GM23248 (cell line): Measurements from ENCODE around the gene ZFAND3. TPM values are rescaled to one million over a fixed set of nuclear protein-coding genes. Genes with fewer than 3 reads are reported as not detected.
"Not testable (repeated sequence)": the region's sequence is repeated elsewhere in the genome, so short reads cannot be mapped to it uniquely, and the experiment has no call there.

Source experiments
- DNase-seq: peaks from one replicate; pipeline ENCODE4 v3.0.0-alpha.2; 2015
- H2AFZ ChIP-seq: fragments of 200-600 bp; sonication (generic); 2 replicates; pipeline ENCODE4 v1.6.1; 2016; ENCODE audit warnings: antibody characterized with exemption
- H3F3A ChIP-seq: fragments of 200-600 bp; sonication (generic); 2 replicates; pipeline ENCODE4 v1.6.1; 2016; ENCODE audit warnings: mild to moderate bottlenecking, antibody characterized with exemption, mixed run types; ENCODE audit not compliant: insufficient read depth
- H3K27ac ChIP-seq: fragments of 200-600 bp; sonication (generic); 2 replicates; pipeline ENCODE4 v1.5.1; 2016; ENCODE audit warnings: mild to moderate bottlenecking
- H3K27me3 ChIP-seq: fragments of 200-600 bp; sonication (generic); replicated peaks from 2 replicates; pipeline ENCODE4 v1.6.1; 2016; ENCODE audit warnings: mild to moderate bottlenecking; ENCODE audit not compliant: insufficient read depth
- H3K36me3 ChIP-seq: fragments of 200-600 bp; sonication (generic); 2 replicates; pipeline ENCODE4 v1.6.1; 2016; ENCODE audit warnings: low read depth, mild to moderate bottlenecking
- H3K4me1 ChIP-seq: fragments of 200-600 bp; sonication (generic); 2 replicates; pipeline ENCODE4 v1.6.1; 2016; ENCODE audit warnings: mild to moderate bottlenecking; ENCODE audit not compliant: insufficient read depth
- H3K4me2 ChIP-seq: fragments of 200-600 bp; sonication (generic); one replicate; pipeline ENCODE4 v1.6.1; 2016; ENCODE audit warnings: mild to moderate bottlenecking; ENCODE audit not compliant: unreplicated experiment
- H3K4me3 ChIP-seq: fragments of 200-600 bp; sonication (generic); 2 replicates; pipeline ENCODE4 v1.5.1; 2016; ENCODE audit warnings: mild to moderate bottlenecking
- H3K79me2 ChIP-seq: fragments of 200-600 bp; sonication (generic); 2 replicates; pipeline ENCODE4 v1.6.1; 2016; ENCODE audit warnings: mild to moderate bottlenecking; ENCODE audit not compliant: insufficient read depth
- H3K9ac ChIP-seq: fragments of 200-600 bp; sonication (generic); 2 replicates; pipeline ENCODE4 v1.6.1; 2016; ENCODE audit warnings: mild to moderate bottlenecking
- H3K9me2 ChIP-seq: fragments of 200-600 bp; sonication (generic); 2 replicates; pipeline ENCODE4 v1.6.1; 2016; ENCODE audit warnings: mixed run types, mild to moderate bottlenecking, moderate library complexity; ENCODE audit not compliant: insufficient read depth
- H3K9me3 ChIP-seq: fragments of 200-600 bp; sonication (generic); one replicate; pipeline ENCODE4 v1.6.1; 2017; ENCODE audit warnings: low read depth
- H4K20me1 ChIP-seq: fragments of 200-600 bp; sonication (generic); 2 replicates; pipeline ENCODE4 v1.6.0; 2016; ENCODE audit not compliant: insufficient read depth
- EZH2 ChIP-seq: fragments of 200-600 bp; sonication (generic); IDR thresholded peaks from 2 replicates; pipeline ENCODE4 v1.6.1; 2018; ENCODE audit warnings: antibody characterized with exemption, mild to moderate bottlenecking; ENCODE audit not compliant: insufficient read depth, poor library complexity, severe bottlenecking
- EZH2phosphoT487 ChIP-seq: fragments of 200-600 bp; sonication (generic); IDR thresholded peaks from 2 replicates; pipeline ENCODE4 v1.6.1; 2018; ENCODE audit warnings: antibody characterized with exemption, moderate library complexity, mild to moderate bottlenecking, low read depth; ENCODE audit not compliant: insufficient read depth
- WGBS, 2 experiments: methylation state at CpG; one replicate each; pipeline ENCODE4 v1.1.6; 2015 to 2017; ENCODE audit warnings: low lambda C conversion rate in 2 of 2, low coverage in 1 of 2; ENCODE audit errors: missing lambda C conversion rate in 2 of 2; 5-methylcytosine and 5-hydroxymethylcytosine counted together
- in situ Hi-C: fragments of 300-500 bp; cut with MboI; formaldehyde crosslinking; loops from 2 replicates; pipeline ENCODE4 v1.15.0; 2020
- polyA plus RNA-seq: library from polyadenylated mRNA; unstranded; fragments of >200 nt; fragmentation: Nextera tagmentation; extraction: Ambion mirVana; gene quantifications from 2 replicates; pipeline ENCODE4 v1.2.1, GENCODE V29; 2016
- total RNA-seq: library from RNA; depleted of rRNA; stranded (reverse); fragments of >200 nt; shearing (Covaris generic); gene quantifications from 2 replicates; pipeline ENCODE4 v1.2.3, GENCODE V29; 2014

ZFAND3 gene
- total and polyA plus RNA-seq, 2 experiments from 2014 or later = 27.5 to 40.0 TPM

DNA sequence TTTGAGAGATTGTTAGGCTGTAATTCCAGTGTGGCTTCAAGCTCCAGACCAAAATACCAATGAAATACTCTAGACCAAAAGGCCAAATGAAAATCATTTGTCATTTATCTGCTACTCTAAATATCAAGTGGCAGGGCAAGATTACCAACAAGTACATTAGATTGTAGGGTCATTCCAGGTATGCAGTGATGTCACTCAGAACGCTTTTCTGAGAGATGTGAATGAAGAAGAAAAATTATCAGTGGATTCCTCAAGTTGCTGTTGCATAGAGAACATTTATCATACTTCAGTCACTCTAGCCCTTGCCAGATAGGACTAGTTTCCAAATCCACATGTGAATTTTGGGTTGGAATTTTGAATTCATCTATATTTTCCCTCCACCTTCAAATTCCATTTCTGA is 65.0 kb downstream of the ZFAND3 start:
- Histone ChIP-seq H3K9me3 (no peaks in the 10 kb centered on the region), H3K27ac (no peak overlapping the region), H3K9ac (no peak overlapping the region), H3K4me1 (peaks cover 24% of the 10 kb centered on the region), H4K20me1 (peaks cover 39% of the 10 kb centered on the region), H2AFZ (no peak overlapping the region), H3K4me2 (no peak overlapping the region), H3K79me2 (peaks cover 100% of the 10 kb centered on the region), H3F3A (peaks cover 15% of the 10 kb centered on the region), H3K9me2 (no peaks in the 10 kb centered on the region), H3K27me3 (no peaks in the 10 kb centered on the region), H3K4me3 (no peak overlapping the region), H3K36me3 (no peaks in the 10 kb centered on the region)
- in situ Hi-C loops = no loop called here
- 100% methylated on average over 1 of the region's 1 CpG for WGBS, 2 experiments
- DNase-seq = no peak
- TF ChIP-seq EZH2phosphoT487 = no peak
- TF ChIP-seq EZH2 = no peak

DNA sequence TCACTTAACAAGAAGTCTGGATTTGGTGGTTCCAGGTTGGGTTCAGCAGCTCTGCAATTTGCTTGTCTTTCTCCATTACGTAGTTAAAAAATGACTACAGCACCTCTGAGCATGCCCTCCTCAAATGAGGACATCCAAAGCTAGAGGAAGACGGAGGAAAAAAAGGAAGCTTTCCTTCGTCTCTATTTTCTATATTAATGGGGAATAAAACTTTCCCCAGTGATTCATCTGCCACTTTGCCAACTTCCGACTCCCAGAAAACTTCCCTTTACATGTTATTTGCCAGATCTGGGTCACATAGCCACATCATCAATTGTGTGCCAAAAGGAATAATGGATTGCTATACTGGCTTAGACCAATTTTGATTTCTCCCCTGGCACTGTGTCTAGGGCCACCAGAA is 69.5 kb downstream of the ZFAND3 start:
- Histone ChIP-seq H3K4me1 (peaks cover 21% of the 10 kb centered on the region), H3K4me3 (no peak overlapping the region), H2AFZ (no peak overlapping the region), H3K9me2 (no peaks in the 10 kb centered on the region), H3K27me3 (no peaks in the 10 kb centered on the region), H3K27ac (peak overlapping the region; percentile 32; the same call in 1 of the 2 replicates), H3K4me2 (peak overlapping the region; percentile 54), H3K9me3 (no peaks in the 10 kb centered on the region), H3K36me3 (no peaks in the 10 kb centered on the region; the same call in 1 of the 2 replicates), H3F3A (0 out of 2 replicates have a peak, but pooled peaks cover 8% of the 10 kb centered on the region), H3K79me2 (peaks cover 100% of the 10 kb centered on the region), H3K9ac (no peak overlapping the region), H4K20me1 (peaks cover 27% of the 10 kb centered on the region)
- 42% methylated on average over 4 of the region's 4 CpGs for WGBS, 2 experiments
- in situ Hi-C loops = no loop called here
- TF ChIP-seq EZH2phosphoT487 (no peak), EZH2 (no peak)
- DNase-seq = peak; percentile 53

DNA sequence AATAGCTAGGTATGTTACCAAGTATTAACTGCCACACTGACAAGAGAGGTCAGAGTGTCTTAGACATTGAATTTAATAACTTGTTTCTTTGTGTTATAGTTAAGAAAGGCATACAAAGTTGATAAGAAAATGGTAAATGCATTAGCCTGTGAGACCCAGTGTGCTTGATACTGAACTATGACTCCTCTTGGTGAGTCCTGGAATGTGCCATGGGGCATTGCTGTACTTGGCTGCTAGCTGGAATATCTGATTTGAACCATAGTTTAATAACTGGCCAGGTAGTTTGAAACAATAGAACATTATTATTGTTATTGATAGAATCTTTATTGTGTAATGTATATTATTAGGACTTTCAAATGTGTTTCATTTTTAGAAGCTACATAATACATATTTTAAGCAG is 70.0 kb downstream of the ZFAND3 start:
- TF ChIP-seq EZH2phosphoT487 (no peak), EZH2 (no peak)

DNA sequence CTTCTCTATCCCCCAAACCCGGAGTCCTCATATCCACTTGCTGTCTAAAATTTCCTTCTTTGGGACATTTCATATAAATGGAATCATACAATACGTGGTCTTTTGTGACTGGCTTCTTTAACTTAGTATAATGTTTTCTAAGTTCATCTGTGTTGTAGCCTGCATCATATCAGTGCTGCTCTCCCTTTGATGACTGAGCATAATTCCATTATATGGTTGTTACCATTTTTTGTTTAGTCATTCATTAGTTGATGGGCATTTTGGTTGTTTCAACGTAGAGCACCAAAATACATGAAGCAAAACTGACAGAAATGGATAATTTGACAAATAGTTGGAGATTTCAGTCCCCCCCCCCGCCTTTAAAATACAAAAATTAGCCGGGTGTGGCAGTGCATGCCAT is 71.5 kb downstream of the ZFAND3 start:
- H3K4me3 ChIP-seq = no peak overlapping the region
- no peaks in the 10 kb centered on the region; the same call in none of the 2 replicates for H3K36me3 ChIP-seq
- H3F3A ChIP-seq = peaks cover 8% of the 10 kb centered on the region; the same call in 1 of the 2 replicates
- no peaks in the 10 kb centered on the region for H3K27me3 ChIP-seq
- H3K27ac ChIP-seq = no peak overlapping the region
- H2AFZ ChIP-seq = no peak overlapping the region
- 79 to 82% methylated on average over 5 of the region's 5 CpGs for WGBS, 2 experiments
- peaks cover 24% of the 10 kb centered on the region for H3K4me1 ChIP-seq
- H3K9me2 ChIP-seq = no peaks in the 10 kb centered on the region
- no peak overlapping the region for H3K9ac ChIP-seq
- TF ChIP-seq EZH2 = no peak
- TF ChIP-seq EZH2phosphoT487 = no peak
- H4K20me1 ChIP-seq = peaks cover 40% of the 10 kb centered on the region
- H3K4me2 ChIP-seq = no peak overlapping the region
- peaks cover 100% of the 10 kb centered on the region for H3K79me2 ChIP-seq
- no peaks in the 10 kb centered on the region for H3K9me3 ChIP-seq
- in situ Hi-C loops = no loop called here
- no peak for DNase-seq

More for the DNA sequence above, 70.0 kb downstream of the ZFAND3 start:
- H3K9me2 ChIP-seq = no peaks in the 10 kb centered on the region
- H3K36me3 ChIP-seq = no peaks in the 10 kb centered on the region; the same call in 1 of the 2 replicates
- H3K4me1 ChIP-seq = peaks cover 21% of the 10 kb centered on the region
- no peaks in the 10 kb centered on the region for H3K27me3 ChIP-seq
- no peak overlapping the region for H2AFZ ChIP-seq
- peaks cover 27% of the 10 kb centered on the region for H4K20me1 ChIP-seq
- DNase-seq = peak; percentile 28
- H3K4me3 ChIP-seq = no peak overlapping the region
- H3K4me2 ChIP-seq = peak overlapping the region; percentile 54
- H3F3A ChIP-seq = 0 out of 2 replicates have a peak, but pooled peaks cover 8% of the 10 kb centered on the region
- H3K9ac ChIP-seq = no peak overlapping the region
- in situ Hi-C loops = no loop called here
- H3K27ac ChIP-seq = peak overlapping the region; percentile 32; the same call in 1 of the 2 replicates
- H3K9me3 ChIP-seq = no peaks in the 10 kb centered on the region
- peaks cover 100% of the 10 kb centered on the region for H3K79me2 ChIP-seq

DNA sequence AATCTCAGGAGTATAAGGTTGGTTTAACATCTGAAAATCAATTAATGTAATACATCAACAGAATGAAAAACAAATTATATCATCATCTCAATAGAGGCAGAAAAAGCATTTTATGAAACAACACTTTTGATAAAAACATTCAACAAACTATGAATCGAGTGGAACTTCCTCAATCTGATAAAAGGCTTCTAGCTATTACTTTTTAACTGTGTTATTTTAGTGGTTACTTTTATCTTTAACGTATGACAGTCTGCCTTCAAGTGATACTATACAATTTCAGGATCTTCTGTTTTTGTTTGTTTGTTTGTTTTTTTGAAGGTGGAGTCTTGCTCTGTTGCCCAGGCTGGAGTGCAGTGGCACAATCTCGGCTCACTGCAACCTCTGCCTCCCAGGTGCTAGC is 73.7 kb downstream of the ZFAND3 start:
- TF ChIP-seq EZH2phosphoT487 (no peak), EZH2 (no peak)
- Histone ChIP-seq H3K4me2 (no peak overlapping the region), H3K36me3 (no peaks in the 10 kb centered on the region; the same call in none of the 2 replicates), H3K4me3 (no peak overlapping the region), H2AFZ (no peak overlapping the region), H3K9me3 (no peaks in the 10 kb centered on the region), H3K9ac (no peak overlapping the region), H3K9me2 (no peaks in the 10 kb centered on the region), H3K27ac (no peak overlapping the region), H3F3A (peaks cover 13% of the 10 kb centered on the region; the same call in 1 of the 2 replicates), H3K27me3 (no peaks in the 10 kb centered on the region), H3K4me1 (peaks cover 35% of the 10 kb centered on the region), H3K79me2 (peaks cover 100% of the 10 kb centered on the region), H4K20me1 (peaks cover 39% of the 10 kb centered on the region)
- DNase-seq = no peak
- WGBS, 2 experiments = 99% methylated on average over 3 of the region's 3 CpGs
- in situ Hi-C loops = no loop called here

DNA sequence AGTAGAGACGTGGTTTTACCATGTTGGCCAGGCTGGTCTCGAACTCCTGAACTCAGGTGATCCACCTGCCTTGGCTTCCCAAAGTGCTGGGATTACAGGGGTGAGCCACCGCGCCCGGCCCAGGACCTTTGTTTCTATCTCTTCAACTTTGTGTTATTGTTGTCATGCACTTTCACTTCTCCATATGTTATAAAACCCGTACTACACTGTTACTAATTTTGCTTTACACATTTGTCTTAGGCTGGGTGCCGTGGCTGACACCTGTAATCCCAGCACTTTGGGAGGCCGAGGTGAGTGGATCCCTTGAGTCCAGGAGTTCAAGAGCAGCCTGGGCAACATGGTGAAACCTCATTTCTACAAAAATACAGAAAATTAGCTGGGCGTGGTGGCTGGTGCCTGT is 74.2 kb downstream of the ZFAND3 start:
- peaks cover 100% of the 10 kb centered on the region for H3K79me2 ChIP-seq
- peaks cover 13% of the 10 kb centered on the region; the same call in 1 of the 2 replicates for H3F3A ChIP-seq
- H3K27me3 ChIP-seq, H2AFZ ChIP-seq, H3K36me3 ChIP-seq, H3K27ac ChIP-seq, DNase-seq, in situ Hi-C loops, H3K9me2 ChIP-seq, H3K4me3 ChIP-seq, H3K9me3 ChIP-seq, H3K9ac ChIP-seq, H3K4me2 ChIP-seq: not testable (repeated sequence)
- WGBS, 2 experiments = 93% methylated on average over 9 of the region's 9 CpGs
- peaks cover 32% of the 10 kb centered on the region for H3K4me1 ChIP-seq
- H4K20me1 ChIP-seq = peaks cover 38% of the 10 kb centered on the region
